ENCODE results near the gene TNS2. TPM values are rescaled to one million over a fixed set of nuclear protein-coding genes. Genes with fewer than 3 reads are reported as not detected.

Gene TNS2
- total and polyA plus RNA-seq, 2 of the 13 experiments (the other 11 are each of a cell fraction or from before 2014, with no cell fraction given) = 8.9 to 20.4 TPM

- TF ChIP-seq, protein P1, sequence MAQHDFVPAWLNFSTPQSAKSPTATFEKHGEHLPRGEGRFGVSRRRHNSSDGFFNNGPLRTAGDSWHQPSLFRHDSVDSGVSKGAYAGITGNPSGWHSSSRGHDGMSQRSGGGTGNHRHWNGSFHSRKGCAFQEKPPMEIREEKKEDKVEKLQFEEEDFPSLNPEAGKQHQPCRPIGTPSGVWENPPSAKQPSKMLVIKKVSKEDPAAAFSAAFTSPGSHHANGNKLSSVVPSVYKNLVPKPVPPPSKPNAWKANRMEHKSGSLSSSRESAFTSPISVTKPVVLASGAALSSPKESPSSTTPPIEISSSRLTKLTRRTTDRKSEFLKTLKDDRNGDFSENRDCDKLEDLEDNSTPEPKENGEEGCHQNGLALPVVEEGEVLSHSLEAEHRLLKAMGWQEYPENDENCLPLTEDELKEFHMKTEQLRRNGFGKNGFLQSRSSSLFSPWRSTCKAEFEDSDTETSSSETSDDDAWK (CRISPR knock-in tag; IDR thresholded peaks at IDR 0.05) = no peak
- TF ChIP-seq CSRNP1 (CRISPR knock-in tag; IDR thresholded peaks at IDR 0.05) = no peak; the same call in 1 of the 2 replicates
- no peak for TF ChIP-seq SCMH1 (CRISPR knock-in tag; IDR thresholded peaks at IDR 0.05; ENCODE audit: borderline replicate concordance)
- TF ChIP-seq HOMEZ (CRISPR knock-in tag; IDR thresholded peaks at IDR 0.05; ENCODE audit: low read depth) = no peak
- TF ChIP-seq ZNF776 (CRISPR knock-in tag; IDR thresholded peaks at IDR 0.05) = no peak
- TF ChIP-seq RNF2 (conservative IDR thresholded peaks at IDR 0.05; ENCODE audit: low read depth) = no peak
- no peak; the same call in 1 of the 2 replicates for TF ChIP-seq SALL1 (CRISPR knock-in tag; IDR thresholded peaks at IDR 0.05)
- TF ChIP-seq ZGPAT (CRISPR knock-in tag; IDR thresholded peaks at IDR 0.05) = no peak
- TF ChIP-seq ZNF639 (CRISPR knock-in tag; conservative IDR thresholded peaks at IDR 0.05) = no peak
- TF ChIP-seq ZNF572 (CRISPR knock-in tag; IDR thresholded peaks at IDR 0.05) = no peak
- no peak for TF ChIP-seq HINFP (CRISPR knock-in tag; IDR thresholded peaks at IDR 0.05; ENCODE audit: low read depth)
- no peak for TF ChIP-seq CSRNP2 (CRISPR knock-in tag; conservative IDR thresholded peaks at IDR 0.05; ENCODE audit: low read depth)
- no peak for TF ChIP-seq PHB2 (IDR thresholded peaks at IDR 0.05; ENCODE audit: partially characterized antibody)
- no peak for TF ChIP-seq ZNF496 (CRISPR knock-in tag; IDR thresholded peaks at IDR 0.05; ENCODE audit: insufficient replicate concordance)
- TF ChIP-seq SPEN (CRISPR knock-in tag; IDR thresholded peaks at IDR 0.05; ENCODE audit: low read depth) = no peak; the same call in 1 of the 2 replicates
Measured at GRCh38 chr12:53048033-53048779, 1.7 kb upstream of the TNS2 start (continued).

Data from HepG2 (cell line).